ENCODE data around the gene WNT16. TPM values are rescaled to one million over a fixed set of nuclear protein-coding genes. Genes with fewer than 3 reads are reported as not detected.
"Not testable (repeated sequence)": the region's sequence is repeated elsewhere in the genome, so short reads cannot be mapped to it uniquely, and the experiment has no call there.

Gene WNT16
- total RNA-seq, 2 donors from 2014 or later: not detected

GRCh38 chr7:121303422-121304101 is 25.2 kb upstream of the WNT16 start:
- intact Hi-C loops (cut with DNase I): no loop called here
- no peak for DNase-seq (ENCODE audit: low spot score)

- DNase-seq (ENCODE audit: low spot score): no peak
- intact Hi-C loops (cut with DNase I): no loop called here
These were observed 24.6 kb upstream of the WNT16 start for GRCh38 chr7:121304102-121304658.

GRCh38 chr7:121305109-121305508 is 23.7 kb upstream of the WNT16 start:
- intact Hi-C loops (cut with DNase I): no loop called here
- no peak for DNase-seq (ENCODE audit: low spot score)

GRCh38 chr7:121306565-121306964 is 22.2 kb upstream of the WNT16 start:
- intact Hi-C loops (cut with DNase I): no loop called here
- no peak for DNase-seq (ENCODE audit: low spot score)

- intact Hi-C loops (cut with DNase I): no loop called here
- DNase-seq (ENCODE audit: low spot score): no peak
These were observed 21.7 kb upstream of the WNT16 start for GRCh38 chr7:121307021-121307574.

- intact Hi-C loops (cut with DNase I): no loop called here
- no peak for DNase-seq (ENCODE audit: low spot score)
These were observed 15.5 kb upstream of the WNT16 start for GRCh38 chr7:121313220-121313792.

- intact Hi-C loops (cut with DNase I): no loop called here
- DNase-seq (ENCODE audit: low spot score): no peak
These were observed 14.8 kb upstream of the WNT16 start for GRCh38 chr7:121313793-121314676.

- intact Hi-C loops (cut with DNase I): not testable (repeated sequence)
These were observed 13.6 kb upstream of the WNT16 start for GRCh38 chr7:121315170-121315569.

GRCh38 chr7:121322460-121322859 is 6.3 kb upstream of the WNT16 start:
- DNase-seq (ENCODE audit: low spot score): no peak
- intact Hi-C loops (cut with DNase I): no loop called here

More at GRCh38 chr7:121315170-121315569, 13.6 kb upstream of the WNT16 start:
- not testable (repeated sequence) for DNase-seq (ENCODE audit: low spot score)

- intact Hi-C loops (cut with DNase I): no loop called here
- no peak for DNase-seq (ENCODE audit: low spot score)
These were observed 5.1 kb upstream of the WNT16 start for GRCh38 chr7:121323515-121324302.

- intact Hi-C loops (cut with DNase I): loop anchor here in 1 of 2 donors (5.0 kb wide), 1 partner anchor 920 kb away; no protein-coding TSS in a partner anchor
- no peak for DNase-seq (ENCODE audit: low spot score)
These were observed 1.1 kb upstream of the WNT16 start for GRCh38 chr7:121327671-121328070.

- intact Hi-C loops (cut with DNase I): loop anchor here in 1 of 2 donors (5.0 kb wide), 1 partner anchor 922 kb away; no protein-coding TSS in a partner anchor
- no peak for DNase-seq (ENCODE audit: low spot score)
These were observed 622 bp downstream of the WNT16 start for GRCh38 chr7:121329191-121330052.

GRCh38 chr7:121330053-121330833 is 1.4 kb downstream of the WNT16 start:
- intact Hi-C loops (cut with DNase I): no loop called here
- DNase-seq (ENCODE audit: low spot score): no peak

GRCh38 chr7:121331048-121331447 is 2.2 kb downstream of the WNT16 start:
- DNase-seq (ENCODE audit: low spot score): no peak
- intact Hi-C loops (cut with DNase I): no loop called here

- DNase-seq (ENCODE audit: low spot score): no peak
- intact Hi-C loops (cut with DNase I): no loop called here
These were observed 2.8 kb downstream of the WNT16 start for GRCh38 chr7:121331574-121331973.

GRCh38 chr7:121334376-121334775 is 5.6 kb downstream of the WNT16 start:
- DNase-seq (ENCODE audit: low spot score): no peak
- intact Hi-C loops (cut with DNase I): no loop called here
